NCI-H2107 treated with DMSO at 0.1 percent for 48 hours (cell line): Measurements from ENCODE around the gene CCDC188.

Source experiments
- DNase-seq: peaks from one replicate; lab custom pipeline; 2025; ENCODE audit not compliant: unreplicated experiment; lab: John Stamatoyannopoulos, UW

CCDC188 gene

DNA sequence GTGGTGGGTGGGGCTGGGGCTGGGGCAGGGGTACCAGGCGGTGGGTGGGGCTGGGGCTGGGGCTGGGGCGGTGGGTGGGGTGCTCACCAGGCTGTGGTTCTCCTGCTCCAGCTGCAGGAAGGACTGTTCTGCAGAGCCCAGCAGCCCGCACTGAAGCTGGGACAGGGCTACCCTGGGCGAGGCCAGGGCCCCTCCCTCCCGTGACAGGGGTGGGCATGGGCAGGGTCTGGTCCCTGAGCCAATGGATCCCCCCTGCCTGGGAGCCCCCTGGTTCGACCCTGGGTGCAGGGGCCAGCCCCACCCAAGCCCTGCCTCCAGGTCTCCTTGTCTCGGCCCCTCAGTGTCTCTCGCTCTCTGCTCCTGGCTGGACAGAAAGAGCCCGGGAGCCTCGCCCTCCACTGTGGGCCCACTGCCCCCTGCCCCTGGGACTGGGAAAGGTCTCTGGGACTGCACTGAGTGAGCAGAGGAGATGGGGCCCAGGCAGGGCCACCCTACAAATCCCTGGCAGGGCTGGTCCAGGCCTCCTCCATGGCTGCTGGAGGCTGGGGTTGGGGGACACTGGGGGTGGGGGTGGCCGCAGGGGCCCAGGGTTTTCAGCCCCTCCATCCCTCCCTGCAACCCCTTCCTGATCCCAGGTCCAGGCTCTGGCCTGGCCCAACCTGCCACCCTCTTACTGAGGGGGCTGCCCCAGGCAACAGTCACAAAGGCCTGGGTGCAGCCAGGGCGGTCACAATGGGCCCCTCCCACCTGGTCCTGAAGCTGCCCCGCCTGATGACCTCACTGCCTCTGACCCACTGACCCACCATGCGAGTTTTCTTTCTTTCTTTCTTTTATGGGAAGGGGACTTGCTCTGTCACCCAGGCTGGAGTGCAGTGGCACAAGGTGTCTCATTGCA lies at the start of gene CCDC188:
CCDC188 (minus strand) TSS at position 675 of the 895 bp plus-strand sequence; CDS start at position 606, 69 bp downstream.
- no peak for DNase-seq

DNA sequence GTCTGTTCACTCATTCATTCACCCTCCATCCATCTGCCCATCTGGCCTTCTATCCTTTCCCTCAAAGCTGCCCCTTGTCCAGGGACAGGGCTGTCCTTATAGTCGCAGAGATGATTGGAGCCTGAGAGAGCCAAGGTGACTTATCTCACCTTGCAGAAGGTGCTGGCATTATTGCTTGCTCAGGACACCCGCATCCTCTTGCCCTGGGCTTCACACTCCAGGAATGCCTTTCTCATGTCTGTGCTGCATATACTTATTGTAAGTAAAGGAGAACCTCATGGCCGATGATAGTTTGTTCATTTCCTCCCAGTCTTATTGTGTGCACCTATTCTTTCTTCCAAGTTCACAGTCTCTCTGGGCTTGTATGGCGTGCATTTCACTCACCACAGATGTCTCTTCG lies 49.1 kb upstream of the CCDC188 start:
- no peak for DNase-seq

DNA sequence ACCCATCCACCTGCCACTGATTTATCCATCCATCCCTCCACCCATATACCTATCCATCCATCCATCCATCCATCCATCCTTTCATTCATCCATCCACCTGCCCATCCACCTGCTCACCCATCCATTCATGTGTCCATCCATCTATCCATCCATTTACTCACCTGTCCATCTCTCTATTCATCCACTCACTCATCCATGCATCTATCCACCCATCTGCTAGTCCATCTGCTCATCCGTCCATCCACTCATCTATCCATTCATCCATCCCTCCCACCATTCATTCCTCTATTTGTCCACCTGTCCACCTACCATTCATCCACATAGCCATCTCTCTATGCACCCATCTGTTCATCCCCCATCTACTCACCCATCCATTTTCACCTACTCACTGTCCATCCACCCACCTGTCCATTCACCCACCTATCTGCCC lies 48.6 kb upstream of the CCDC188 start:
- no peak for DNase-seq

DNA sequence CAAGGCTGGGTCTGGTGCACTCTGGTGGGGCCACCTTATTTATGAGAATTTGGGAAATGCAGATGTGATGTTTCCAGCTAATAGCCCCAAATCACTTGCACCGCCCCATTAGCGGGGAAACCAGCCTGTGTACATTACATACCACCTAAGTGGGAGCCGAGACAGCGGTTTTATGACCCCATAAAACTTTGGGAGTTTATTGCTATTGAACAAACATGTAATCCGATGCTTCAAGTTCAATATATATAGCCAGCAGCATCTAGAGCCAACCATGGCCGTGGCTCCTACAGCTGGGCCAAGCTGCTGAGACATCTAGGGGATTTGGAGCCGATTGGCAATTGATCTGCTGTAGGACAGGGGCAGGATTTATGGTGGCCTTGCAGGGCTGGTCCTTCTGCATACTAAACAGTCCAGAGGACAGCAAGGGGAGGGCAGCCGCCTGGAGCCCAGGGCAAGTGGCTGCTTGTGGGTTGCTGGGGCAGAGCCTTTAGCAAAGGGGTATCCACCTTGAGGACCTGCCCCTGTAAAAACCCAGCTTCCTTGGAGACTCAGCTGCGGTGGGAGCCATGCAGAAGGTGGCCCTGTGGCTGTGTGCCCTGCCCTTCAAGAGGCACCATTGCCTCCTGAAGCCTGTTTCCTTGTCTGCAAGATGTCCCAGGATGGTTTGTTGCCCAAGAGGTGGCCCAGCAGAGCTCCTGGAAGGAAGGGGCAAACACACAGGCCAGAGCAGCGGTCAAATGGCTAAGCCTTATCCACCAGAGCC lies 47.9 kb upstream of the CCDC188 start:
- DNase-seq, result no peak

DNA sequence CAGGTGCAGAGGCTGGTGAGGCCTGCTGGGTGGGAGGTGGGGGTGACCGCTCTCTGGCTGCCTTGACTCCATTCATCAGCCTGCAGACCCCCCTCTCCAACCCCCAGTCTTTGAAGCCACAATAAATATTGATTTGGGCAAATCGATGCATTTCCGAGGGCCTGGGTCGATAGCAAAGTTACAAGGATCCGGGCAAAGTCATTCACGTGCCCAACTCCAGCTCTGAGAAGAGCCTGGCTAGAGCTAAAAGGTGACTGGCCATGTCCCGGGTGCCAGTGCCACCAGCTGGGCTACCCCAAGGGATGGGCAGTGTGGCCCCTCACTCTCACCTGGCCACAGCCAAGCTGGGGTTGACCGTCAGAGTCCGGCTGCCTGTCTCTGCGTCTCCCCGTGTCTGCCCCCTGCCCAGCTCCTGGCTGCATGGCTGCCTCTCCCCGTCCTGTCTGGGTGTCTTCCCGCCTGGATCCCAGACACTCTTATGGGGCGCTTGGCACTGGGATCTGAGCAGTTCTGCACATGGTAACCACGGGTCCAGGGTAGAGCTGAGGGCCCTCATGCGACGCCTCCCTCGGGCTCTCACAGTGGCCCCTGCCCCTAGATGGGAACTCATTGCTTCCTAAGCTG lies 46.7 kb upstream of the CCDC188 start:
- DNase-seq, result no peak

DNA sequence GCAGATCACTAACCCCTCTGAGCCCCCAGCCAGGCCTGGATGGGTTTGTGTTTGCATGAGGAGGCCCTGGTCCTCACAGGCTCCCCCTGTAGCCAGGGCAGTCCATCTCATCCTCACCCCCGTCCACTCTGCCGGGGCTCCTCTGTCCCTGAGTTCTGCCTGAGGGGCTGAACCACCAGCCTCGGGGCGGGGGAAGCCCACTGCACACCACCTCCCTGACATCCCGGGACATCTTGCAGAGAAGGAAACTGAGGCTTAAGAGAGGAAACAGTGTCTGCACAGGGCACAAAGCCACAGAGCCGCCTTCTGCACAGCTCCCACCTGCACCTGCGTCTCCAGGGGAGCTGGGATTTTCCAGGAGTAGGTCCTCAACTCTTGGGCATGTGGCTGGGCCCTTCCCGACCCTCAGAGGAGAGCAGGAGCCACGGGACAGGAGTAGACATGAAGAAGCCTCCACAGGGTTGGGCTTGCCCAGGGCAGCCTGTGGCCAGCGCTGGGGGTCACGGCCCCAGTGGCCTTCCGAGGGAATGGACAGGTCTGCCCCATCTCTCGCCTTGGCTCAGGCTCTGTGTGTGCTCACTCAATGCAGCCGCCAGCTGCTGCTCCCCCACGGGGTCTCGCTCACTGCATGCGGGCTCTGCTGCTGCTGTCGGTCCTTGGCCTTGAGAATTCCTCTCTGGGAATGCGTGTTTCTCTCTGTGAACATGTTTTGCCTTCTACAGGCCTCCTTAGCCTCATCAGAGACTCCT lies 45.4 kb upstream of the CCDC188 start:
- DNase-seq, result no peak

DNA sequence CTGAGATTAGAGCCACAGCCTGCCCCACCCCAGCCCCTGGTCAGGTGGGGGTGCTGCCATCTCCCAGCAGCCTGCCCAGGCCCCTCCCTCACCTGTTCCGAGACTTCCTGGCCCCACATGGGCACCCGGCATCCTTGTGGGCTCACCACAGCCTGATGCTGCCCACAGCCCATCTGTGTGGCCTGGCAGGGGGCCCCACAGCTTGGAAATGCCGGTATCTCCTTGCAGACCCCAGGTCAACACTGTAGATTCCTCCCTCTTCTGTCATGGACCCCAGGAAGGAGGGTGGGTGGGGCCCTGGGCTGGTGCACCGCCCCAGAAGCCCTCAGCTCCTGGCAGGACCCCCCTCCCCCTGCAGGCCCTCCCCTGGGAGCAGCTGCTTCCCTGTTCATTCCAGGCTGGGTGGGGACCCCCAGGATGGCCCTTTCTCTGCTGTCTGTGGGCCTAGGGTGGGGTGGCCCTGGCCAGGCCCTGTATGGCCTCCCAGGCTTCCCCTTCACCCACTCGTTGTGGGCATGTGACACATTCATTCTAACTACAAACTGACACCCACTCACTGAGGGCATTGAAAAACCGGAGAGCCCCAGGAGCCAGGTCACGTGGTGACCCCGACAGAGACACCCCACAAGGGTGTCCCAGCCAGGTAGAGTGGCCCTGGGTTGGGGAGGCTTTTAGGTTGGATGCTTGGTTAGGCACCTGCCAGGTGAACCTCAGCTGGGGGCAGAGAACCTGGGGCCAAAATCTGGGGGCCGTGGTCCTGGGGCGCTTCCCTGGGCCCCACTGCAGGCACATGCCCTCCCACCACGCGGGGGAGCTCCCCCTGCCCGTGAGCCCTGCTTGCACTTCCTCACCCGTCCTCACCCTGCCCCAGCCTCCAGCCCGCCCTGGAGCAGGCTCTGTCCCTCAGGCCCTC lies 44.1 kb upstream of the CCDC188 start:
- no peak for DNase-seq

DNA sequence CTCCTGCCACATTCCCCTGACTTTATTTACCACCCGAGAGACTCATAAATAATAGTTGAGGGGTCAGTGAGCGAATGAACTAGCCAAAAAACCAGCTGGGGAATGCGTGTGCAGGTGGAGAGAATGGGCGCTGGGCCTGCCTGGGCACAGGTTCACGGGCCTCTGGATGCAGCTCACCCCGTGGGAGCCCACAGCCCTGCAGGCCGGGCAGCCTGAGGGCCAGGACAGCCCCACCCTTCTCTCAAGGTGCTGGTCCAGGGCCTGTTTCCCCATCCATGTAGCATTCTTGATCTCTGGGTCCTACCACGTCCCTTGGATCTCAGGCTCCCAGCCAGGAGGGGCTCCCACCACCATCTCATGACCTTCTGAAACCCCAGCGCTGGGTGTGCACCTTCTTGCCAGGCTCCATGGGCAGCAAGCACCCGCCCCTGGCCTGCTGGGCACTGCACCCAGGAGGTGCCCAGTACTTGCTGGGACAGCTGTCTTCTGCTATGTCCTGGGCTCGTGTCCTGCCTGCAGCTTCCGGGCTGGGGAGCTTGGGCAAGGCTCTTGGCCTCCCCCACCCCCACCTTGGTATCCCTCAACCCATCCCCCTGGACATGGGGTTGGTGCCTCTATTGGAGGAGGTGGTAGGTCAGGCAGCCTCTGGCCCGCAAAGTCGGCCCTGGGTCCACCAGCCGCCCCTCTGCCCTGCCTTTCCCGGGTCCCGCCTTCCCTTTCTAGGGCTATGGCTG lies 43.1 kb upstream of the CCDC188 start:
- no peak for DNase-seq

DNA sequence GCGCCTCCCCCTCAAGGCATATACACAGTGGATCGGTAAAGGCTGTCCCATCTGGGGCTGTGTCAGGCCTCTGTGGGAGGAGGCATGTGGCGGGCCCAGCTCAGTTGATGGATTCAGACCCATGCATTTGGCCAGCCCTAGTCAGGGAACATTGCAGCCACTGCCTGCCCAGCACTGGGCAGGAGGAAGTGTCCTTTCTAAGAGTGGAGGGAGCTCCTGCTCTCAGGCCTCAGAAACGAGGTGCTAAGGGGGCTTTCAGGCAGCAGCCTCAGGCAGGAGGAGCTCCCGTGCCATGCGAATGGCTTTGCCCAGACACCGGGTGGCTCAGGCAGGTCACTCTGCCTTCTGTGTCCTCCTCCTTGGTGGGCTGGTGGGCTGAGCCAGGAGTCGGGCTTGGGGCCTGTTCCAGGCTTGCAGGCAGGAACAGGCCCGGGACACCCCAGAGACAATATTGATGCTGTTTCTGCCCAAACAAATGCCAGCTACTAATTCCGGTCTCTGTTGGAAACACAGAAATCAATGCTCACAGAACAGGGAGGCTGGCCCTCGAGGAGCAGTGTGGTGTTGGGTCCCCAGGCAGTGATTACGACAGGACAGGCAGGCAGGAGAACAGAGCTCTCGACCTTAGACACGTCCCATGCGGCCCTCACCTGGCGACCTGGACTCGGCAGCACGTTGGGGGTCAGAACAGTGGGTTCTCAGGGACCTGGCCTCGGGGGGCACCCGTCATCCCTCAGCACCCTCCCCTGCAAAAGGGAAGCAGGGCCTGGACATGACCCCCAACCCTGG lies 42.3 kb upstream of the CCDC188 start:
- DNase-seq, result no peak

DNA sequence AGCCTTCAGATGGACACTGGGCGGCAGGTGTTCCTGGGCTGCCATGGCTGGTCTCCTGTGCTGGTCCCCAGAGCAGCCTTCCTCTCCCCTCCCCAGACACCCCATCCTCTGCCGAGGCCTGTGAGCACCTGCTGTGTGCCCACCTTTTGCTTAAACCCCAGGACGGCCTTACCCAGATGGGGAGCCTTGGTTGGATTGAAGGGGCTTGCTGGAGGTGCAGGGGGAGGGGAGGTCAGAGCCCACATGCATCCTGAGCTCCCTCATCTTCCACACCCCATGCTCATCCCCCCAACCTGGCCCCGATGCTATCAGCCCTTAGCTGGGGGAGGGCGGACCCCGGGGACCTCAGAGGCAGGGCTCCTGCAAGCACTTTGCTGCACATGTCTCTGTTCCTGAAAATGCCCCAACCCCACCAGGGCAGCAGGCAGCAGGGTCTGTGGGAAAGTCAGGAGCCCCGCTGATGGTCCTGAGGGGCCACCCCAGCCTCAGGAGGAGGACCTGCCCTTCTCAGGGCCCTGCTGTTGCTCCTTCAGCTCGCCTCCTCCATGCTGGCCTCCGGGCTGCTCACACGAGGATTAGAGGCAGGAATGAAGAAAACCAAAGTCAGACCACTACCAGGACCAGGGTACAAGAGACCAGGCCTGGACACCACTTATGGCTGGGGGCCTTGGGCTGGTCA lies 41.6 kb upstream of the CCDC188 start:
- DNase-seq, result no peak

DNA sequence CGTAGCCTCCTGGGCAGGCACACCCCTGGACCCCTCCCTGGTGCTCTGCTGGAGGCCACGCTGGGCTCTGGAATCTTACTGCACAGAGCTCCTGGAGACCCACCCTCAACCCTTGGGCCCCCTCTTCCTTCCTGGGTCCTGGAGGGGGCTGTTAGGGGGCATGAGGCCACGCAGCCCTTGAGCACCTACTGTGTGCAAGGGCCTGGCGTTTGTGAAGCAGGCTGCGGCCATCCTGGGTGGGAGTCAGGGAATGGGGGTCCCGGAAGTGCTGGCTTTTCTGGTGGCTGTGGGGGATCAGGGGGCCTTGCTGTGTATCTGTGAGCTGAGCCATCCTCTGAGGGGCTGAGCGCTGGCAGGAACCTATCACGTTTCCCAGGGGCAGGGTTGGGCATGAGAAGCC lies 40.9 kb upstream of the CCDC188 start:
- no peak for DNase-seq

DNA sequence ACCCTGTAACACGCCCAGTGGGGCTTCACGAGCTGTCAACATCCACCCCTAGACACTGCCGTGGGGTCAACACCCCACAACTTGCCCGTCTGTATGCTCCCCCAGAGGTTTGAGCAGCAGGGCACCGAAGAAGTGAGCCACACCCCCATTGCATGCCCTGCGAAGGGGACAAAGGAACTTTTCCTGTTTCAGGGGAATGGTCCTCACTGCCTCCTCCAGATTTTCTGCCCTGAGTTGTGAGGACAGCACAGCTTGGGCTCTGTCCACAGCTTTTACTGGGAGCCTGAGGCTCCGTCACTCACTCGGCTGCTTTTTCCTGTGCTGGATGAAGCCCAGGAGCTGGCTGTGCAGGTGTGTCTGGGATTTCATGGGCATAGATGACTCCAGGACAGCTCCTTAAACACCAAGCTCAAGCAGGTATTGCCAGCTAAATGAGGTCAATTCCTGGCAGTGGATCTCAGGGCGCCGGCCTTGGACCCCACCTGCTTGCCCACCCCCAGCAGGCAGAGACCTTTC lies 40.2 kb upstream of the CCDC188 start:
- DNase-seq, result no peak

DNA sequence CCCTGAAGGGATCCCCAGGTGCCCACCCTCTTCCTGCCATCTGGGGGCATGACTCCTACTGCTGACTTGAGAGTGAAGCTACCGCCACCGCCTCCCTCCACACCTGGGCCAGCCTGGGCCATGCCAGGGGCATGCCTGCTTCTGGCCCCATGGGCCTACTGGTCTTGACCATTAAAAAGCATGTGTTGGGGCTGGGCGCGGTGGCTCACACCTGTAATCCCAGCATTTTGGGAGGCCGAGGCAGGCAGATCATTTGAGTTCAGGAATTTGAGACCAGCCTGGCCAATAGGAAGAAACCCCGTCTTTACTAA lies 37.7 kb upstream of the CCDC188 start:
- no peak for DNase-seq

DNA sequence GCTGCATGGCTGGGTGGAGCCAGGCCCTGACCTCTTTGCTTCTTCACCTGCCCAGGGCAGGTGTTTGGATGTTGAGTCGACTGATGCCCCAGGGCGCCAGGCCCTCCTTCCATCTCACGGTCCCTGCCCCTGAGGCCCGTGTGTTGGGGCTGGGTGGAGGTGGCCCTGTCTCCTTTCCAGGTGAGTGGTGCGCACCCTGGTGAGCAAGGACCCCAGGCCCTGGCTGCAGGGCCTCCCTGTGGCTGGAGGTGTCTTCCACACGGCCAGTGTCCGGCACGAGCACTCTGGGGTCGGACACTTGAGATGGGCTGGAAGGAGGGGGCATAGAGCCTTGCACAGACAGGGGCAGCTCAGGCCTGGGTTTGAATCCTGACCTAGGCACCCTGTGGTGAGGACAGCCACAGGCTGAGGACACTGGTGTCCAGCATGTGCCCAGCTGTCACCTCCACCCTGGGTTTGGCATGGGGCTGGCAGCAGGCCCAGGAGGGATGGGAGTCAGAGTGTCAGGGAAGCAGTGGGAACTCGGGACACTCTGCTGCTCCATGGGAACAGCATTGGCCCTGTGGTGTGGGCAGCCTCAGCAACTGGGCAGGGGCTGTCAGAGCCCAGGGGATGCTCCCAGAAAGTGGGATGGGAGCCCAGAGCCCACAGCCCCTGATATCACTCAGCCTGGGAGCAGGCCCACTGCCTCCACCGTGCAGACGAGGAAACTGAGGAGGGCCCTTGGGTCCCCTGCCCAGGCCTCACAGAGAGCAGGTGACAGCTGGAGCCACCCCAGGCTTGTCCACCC lies 37.1 kb upstream of the CCDC188 start:
- no peak for DNase-seq

DNA sequence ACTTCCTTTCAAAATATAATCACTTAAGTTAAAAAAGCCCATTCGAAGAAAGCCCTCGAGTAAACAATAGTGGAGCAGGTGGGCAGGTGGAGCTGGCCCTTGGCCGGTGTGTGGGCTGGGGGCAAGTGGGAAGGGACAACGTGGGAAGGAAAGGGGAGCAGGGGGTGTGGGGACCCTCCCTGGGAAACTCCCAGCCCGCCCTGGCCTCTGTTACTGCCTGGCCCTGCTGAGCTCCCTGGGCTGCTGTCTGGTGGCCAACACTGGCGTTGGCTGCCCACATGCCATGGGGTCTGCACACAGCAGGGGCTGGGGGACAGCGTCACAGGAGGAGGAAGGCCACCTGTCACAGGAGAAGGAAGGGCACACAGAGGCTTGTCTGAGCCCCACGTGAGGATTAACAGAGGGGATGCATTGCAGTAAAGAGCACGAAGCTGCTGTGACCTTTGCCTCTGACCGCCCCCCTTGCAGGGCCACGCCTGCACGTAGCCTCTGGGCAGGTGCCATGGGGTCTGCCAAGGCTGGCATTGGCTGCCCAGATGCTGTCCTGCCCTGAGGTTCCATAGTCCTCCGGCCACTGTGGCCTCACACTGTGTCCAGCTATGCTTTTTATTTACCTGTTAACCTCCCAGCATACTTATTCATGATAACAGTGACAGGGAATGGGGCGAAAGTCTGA lies 36.2 kb upstream of the CCDC188 start:
- DNase-seq, result no peak

DNA sequence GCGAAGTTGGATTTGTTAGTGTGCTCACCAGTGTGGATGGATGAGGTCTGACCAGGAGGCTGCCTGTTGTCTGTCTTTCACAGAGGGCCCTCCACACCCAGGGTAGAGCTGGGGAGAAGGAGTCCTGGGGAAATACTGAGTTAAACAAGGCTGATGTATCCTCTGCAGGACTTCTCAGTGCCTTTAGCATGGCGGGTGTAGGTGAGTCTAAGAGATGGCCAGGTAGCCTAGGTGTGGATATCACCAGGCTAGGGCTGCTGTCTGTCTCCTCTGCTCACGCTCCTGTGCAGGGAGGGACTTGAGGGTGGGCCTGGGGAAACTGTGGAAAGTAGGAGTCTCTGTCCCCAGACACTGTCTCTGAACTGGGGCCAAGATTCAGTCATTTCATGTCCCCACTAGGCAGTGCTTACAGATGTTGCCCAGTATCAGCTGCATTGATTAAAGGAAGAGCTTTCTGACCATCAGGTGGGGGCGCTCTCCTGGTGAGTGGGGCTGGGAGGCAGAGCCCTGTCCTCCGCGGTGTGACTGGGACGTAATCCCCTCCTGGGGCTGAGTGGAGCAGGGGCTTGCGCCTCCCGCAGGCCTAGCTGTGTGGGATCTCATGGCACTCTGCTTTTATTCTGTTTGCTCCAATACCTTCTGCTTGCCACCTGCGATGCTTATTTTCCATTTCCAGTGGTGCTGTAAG lies 35.5 kb upstream of the CCDC188 start:
- no peak for DNase-seq
